Breast epithelium (tissue), 3 donors: ENCODE data around the gene RASSF1.

ENCODE experiments used
- CTCF ChIP-seq, 3 donors: fragments of 450-650 bp; IDR thresholded peaks; one replicate each; pipeline ENCODE4 v1.5.1; 2016 to 2017; ENCODE audit warnings: antibody characterized with exemption in 3 of 3, mild to moderate bottlenecking in 3 of 3, moderate library complexity in 3 of 3
- POLR2A ChIP-seq: fragments of 450-650 bp; IDR thresholded peaks from one replicate; pipeline ENCODE4 v1.6.1; 2016; ENCODE audit warnings: antibody characterized with exemption, mild to moderate bottlenecking, moderate library complexity
- POLR2AphosphoS5 ChIP-seq, 3 donors: sonication (generic); formaldehyde crosslinking; IDR thresholded peaks; one replicate each; pipeline ENCODE4 v1.6.1; 2017; ENCODE audit warnings: antibody characterized with exemption in 3 of 3

- TF ChIP-seq CTCF (IDR thresholded peaks at IDR 0.05) (no peak), POLR2A (no peak), POLR2AphosphoS5 (IDR thresholded peaks at IDR 0.05) (no peak)
Measured at GRCh38 chr3:50357481-50357880, 16.8 kb upstream of the RASSF1 start.
